Activated gamma-delta T cell treated with anti-CD3 and anti-CD28 coated beads, Interleukin-2, amount 50 U/mL, for 16 hours (primary cell): ENCODE data around the gene FADD.

Experiments
- DNase-seq: peaks from one replicate; pipeline ENCODE4 v3.0.0-alpha.2; 2020; ENCODE audit warnings: low read depth

The FADD gene

GRCh38 chr11:70233962-70234361 is 30.9 kb downstream of the FADD start:
- no peak for DNase-seq

- DNase-seq: no peak
These were observed 37.2 kb downstream of the FADD start for GRCh38 chr11:70240337-70240736.

DNA sequence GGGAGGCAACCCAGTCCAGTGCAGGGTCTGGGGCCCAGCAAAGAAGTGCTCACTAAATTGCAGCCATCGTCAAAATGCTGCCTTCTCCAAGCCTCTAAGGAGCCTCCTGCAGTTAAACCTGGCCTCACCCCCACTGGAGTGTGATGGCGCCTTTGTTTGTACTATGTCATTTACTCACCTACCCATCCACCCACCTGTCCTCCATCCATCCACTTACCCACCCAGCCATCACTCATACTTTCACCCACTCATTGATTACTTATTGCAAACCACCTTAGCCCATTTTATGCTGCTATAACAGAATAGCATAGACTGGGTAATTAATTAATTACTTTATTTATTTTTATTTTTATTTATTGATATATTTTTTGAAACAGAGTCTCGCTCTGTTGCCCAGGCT is 38.6 kb downstream of the FADD start:
- DNase-seq: no peak

GRCh38 chr11:70242885-70243284 is 39.8 kb downstream of the FADD start:
- no peak for DNase-seq

- no peak for DNase-seq
These were observed 41.0 kb downstream of the FADD start for GRCh38 chr11:70243912-70244652.

GRCh38 chr11:70244698-70245097 is 41.6 kb downstream of the FADD start:
- DNase-seq: no peak

DNA sequence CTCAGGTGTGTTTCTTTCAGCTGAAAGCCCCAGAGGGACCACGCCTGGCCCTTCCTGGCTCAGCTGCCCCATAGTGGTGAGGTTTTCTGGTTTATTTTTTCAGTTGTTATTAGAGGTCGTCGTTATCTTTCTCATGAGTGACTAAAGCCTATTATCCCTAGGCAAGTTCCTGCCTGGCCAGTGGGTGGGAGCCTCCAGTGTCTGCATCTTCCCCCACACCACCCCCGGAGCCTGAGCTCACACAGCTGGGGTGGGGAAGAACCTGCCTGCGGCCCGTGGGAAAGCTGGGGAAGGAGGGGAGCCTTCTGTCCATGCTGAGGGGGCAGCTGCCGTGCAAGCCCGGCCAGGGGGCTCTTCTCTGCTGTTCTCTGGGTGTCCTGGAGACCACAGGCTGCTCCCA is 43.1 kb downstream of the FADD start:
- DNase-seq: no peak

DNA sequence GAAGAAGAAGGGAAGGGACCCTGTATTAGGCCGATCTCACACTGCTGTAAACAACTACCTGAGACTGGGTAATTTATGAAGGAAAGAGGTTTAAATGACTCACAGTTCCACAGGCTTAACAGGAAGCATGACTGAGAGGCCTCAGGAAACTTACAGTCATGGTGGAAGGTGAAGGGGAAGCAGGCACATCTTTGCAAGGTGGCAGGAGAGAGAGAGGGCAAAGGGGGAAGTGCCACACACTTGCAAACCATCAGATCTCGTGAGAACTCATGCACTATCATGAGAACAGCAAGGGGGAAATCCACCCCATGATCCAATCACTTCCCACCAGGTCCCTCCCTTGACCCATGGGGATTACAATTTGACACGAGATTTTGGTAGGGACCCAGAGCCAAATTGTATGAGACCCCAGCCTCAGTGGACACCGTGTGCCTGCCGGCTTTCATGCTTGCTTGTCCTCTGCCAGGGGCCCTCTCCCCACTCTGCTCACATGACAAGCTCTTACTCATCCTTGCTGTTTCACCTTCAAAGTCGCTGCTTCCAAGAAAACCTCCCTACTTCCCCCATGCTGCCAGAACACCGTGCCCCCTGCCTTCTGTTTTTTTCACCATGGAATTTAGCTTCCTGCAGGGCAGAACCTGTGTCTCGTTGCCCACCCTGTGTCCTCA is 44.1 kb downstream of the FADD start:
- DNase-seq: no peak

- DNase-seq: no peak
These were observed 44.6 kb downstream of the FADD start for GRCh38 chr11:70247710-70248072.

- no peak for DNase-seq
These were observed 48.0 kb downstream of the FADD start for GRCh38 chr11:70250876-70251658.

GRCh38 chr11:70251659-70252321 is 48.7 kb downstream of the FADD start:
- no peak for DNase-seq

DNA sequence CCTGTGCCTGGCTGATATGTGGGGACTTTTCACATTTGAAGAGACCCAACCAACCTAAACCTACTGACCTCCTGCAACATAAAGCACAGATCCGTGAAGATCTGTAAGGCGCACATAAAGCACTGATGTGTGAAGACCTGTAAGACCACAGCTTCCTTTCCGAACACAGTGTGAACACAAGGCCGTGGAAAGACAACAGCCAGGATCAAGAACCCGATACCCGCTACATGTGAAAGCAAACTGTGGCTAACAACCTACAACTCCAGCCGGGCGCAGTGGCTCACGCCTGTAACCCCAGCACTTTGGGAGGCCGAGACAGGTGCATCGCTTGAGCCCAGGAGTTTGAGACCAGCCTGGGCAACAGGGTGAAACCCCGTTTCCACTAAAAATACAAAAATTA is 49.7 kb downstream of the FADD start:
- DNase-seq: no peak

GRCh38 chr11:70255477-70256116 is 52.5 kb downstream of the FADD start:
- DNase-seq: no peak
